ENCODE data around the gene RAG1.

Gene RAG1

DNA sequence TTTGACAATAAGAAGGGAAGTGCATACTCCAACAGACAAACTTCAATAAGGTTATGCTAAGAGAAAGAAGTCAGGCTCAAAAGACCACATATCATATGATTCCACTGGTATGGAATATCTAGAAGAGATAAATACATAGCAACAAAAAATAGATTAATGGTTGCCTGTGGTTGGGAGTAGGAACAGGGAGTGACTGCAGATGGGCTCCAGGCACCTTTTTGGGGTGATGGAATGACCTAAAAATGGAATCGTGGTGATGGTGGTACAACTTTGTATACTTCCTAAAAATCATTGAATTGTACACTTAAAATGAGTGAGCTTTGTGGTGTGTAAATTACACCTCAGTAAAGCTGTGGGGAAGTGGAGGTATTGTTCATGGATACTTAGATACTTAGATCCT lies 59.2 kb downstream of the RAG1 start:
- no peak for TF ChIP-seq CTCF (IDR thresholded peaks at IDR 0.05; ENCODE audit: insufficient read depth, low read depth, low read length, missing control alignments)
- DNase-seq (ENCODE audit: low read depth) = no peak
- H3K4me3 ChIP-seq (ENCODE audit: low read length) = no peak overlapping the region

GRCh38 chr11:36627471-36627870 lies 59.7 kb downstream of the RAG1 start:
- no peak overlapping the region for H3K4me3 ChIP-seq (ENCODE audit: low read length)
- TF ChIP-seq CTCF (IDR thresholded peaks at IDR 0.05; ENCODE audit: insufficient read depth, low read depth, low read length, missing control alignments) = no peak
- DNase-seq (ENCODE audit: low read depth) = no peak

DNA sequence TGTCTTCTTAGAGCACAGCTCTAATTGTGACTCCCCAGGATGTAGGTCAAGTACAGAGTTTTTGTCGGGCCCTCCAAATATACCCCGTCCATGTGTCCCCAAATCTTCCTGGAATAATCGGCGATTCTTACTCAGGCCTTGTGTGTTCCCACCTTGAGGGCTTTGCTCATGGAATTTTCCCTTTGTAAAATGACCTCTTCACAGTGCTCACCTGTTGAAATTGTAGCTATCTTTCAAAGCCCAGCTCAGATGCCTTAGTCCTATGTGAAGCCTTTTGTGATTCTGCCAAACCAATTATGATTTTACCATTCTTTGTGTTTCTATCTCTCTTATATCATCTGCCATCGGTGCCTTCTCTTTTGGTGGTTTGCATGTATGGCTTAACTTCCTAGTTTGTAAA lies 60.3 kb downstream of the RAG1 start:
- DNase-seq (ENCODE audit: low read depth) = no peak
- TF ChIP-seq CTCF (IDR thresholded peaks at IDR 0.05; ENCODE audit: insufficient read depth, low read depth, low read length, missing control alignments) = no peak
- H3K4me3 ChIP-seq (ENCODE audit: low read length) = no peak overlapping the region

DNA sequence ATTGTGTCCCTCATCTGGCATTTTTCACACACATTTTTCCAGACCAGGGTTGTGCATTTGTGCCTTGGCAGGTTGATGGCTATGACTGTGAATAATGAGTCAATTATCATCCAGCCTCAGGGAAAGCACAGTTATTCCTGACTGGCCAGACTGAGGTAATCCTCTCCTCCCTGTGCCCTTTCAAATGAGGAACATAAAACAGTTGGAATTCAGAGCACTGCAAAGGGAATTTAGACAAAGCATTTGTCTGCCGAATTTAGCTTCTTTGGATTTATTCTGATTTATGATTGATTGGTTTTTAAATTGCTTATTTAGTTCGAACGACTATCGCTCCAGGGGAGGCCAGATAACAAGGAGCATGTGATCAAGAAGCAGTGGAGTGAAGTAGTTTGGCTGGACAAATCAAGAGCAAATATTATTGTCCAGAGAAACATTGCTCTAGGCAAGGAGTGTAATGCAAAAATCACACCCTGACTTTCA lies 61.0 kb downstream of the RAG1 start:
- TF ChIP-seq CTCF (IDR thresholded peaks at IDR 0.05; ENCODE audit: insufficient read depth, low read depth, low read length, missing control alignments) = no peak
- H3K4me3 ChIP-seq (ENCODE audit: low read length) = no peak overlapping the region
- peak; percentile 44 for DNase-seq (ENCODE audit: low read depth)
